ENCODE measurements around the gene GALNS. TPM values are rescaled to one million over a fixed set of nuclear protein-coding genes. Genes with fewer than 3 reads are reported as not detected.

The GALNS gene
- total and polyA plus RNA-seq, 2 of the 13 experiments (the other 11 are each of a cell fraction or from before 2014, with no cell fraction given): 9.2 to 9.8 TPM

- no peak for TF ChIP-seq ZNF318 (CRISPR knock-in tag; IDR thresholded peaks at IDR 0.05)
- TF ChIP-seq ZNF766 (CRISPR knock-in tag; IDR thresholded peaks at IDR 0.05; ENCODE audit: borderline replicate concordance): no peak
- 0 out of 2 replicates have a peak, but pooled peaks have one; percentile 76 for TF ChIP-seq ZNF749 (CRISPR knock-in tag; IDR thresholded peaks at IDR 0.05; ENCODE audit: borderline replicate concordance)
- TF ChIP-seq SMC3 (IDR thresholded peaks at IDR 0.05; ENCODE audit: low read length): no peak
- peak; percentile 74; the same call in 1 of the 2 replicates for TF ChIP-seq MLX (CRISPR knock-in tag; IDR thresholded peaks at IDR 0.05)
- no peak for TF ChIP-seq ZNF816 (CRISPR knock-in tag; IDR thresholded peaks at IDR 0.05; ENCODE audit: borderline replicate concordance)
- peak; percentile 56; the same call in 1 of the 2 replicates for TF ChIP-seq HDAC2 (CRISPR knock-in tag; IDR thresholded peaks at IDR 0.05)
- TF ChIP-seq SKI (IDR thresholded peaks at IDR 0.05; ENCODE audit: partially characterized antibody): peak; percentile 16
- peak; percentile 61; the same call in 1 of the 2 replicates for TF ChIP-seq ZBTB20 (CRISPR knock-in tag; IDR thresholded peaks at IDR 0.05; ENCODE audit: borderline replicate concordance, low read depth)
- peak; percentile 91 for TF ChIP-seq ARID4A (CRISPR knock-in tag; IDR thresholded peaks at IDR 0.05; ENCODE audit: borderline replicate concordance)
- TF ChIP-seq SSRP1 (CRISPR knock-in tag; IDR thresholded peaks at IDR 0.05): no peak
- peak; percentile 85 for TF ChIP-seq ZC3H13 (CRISPR knock-in tag; IDR thresholded peaks at IDR 0.05)
- peak; percentile 97 for TF ChIP-seq RFX1 (IDR thresholded peaks at IDR 0.05)
- no peak for TF ChIP-seq ZNF354B (CRISPR knock-in tag; IDR thresholded peaks at IDR 0.05)
- no peak for TF ChIP-seq NR3C1 (CRISPR knock-in tag; IDR thresholded peaks at IDR 0.05)
- peak; percentile 86 for TF ChIP-seq SP5 (CRISPR knock-in tag; IDR thresholded peaks at IDR 0.05; ENCODE audit: borderline replicate concordance, low read depth)
Measured at GRCh38 chr16:88856828-88857727, at the start of gene GALNS, which contains the start of gene TRAPPC2L (continued).
